GM12872 (cell line): ENCODE measurements around the gene GRAMD4.

Experiments
- CTCF ChIP-seq: IDR thresholded peaks from 3 replicates; pipeline ENCODE4 v1.5.1; 2011; ENCODE audit warnings: low read depth, mild to moderate bottlenecking, low read length, moderate library complexity; ENCODE audit not compliant: insufficient read depth

GRAMD4 gene

GRCh38 chr22:46596819-46597218 lies 23.4 kb upstream of the GRAMD4 start:
- TF ChIP-seq CTCF, result no peak

- TF ChIP-seq CTCF, result no peak
Measured at GRCh38 chr22:46598224-46598623, 22.0 kb upstream of the GRAMD4 start.

- no peak for TF ChIP-seq CTCF
Measured at GRCh38 chr22:46598737-46599424, 21.3 kb upstream of the GRAMD4 start.

- TF ChIP-seq CTCF, result no peak
Measured at GRCh38 chr22:46600273-46600796, 19.9 kb upstream of the GRAMD4 start.

- no peak for TF ChIP-seq CTCF
Measured at GRCh38 chr22:46602025-46602424, 18.2 kb upstream of the GRAMD4 start.

- TF ChIP-seq CTCF, result no peak
Measured at GRCh38 chr22:46604306-46604690, 15.9 kb upstream of the GRAMD4 start.

GRCh38 chr22:46605117-46605516 lies 15.1 kb upstream of the GRAMD4 start:
- TF ChIP-seq CTCF, result no peak
